Body of pancreas (tissue), 4 donors: Measurements from ENCODE around the gene ATG10.

ENCODE experiments used
- CTCF ChIP-seq, 7 experiments: fragments of 450-650 bp in 4 of 7; fragments of 200-600 bp in 3 of 7; sonication (generic) in 3 of 7; IDR thresholded peaks; one replicate each; pipeline ENCODE4 v1.5.1; 2016 to 2019; ENCODE audit warnings: antibody characterized with exemption in 7 of 7
- POLR2A ChIP-seq, 3 donors: fragments of 450-650 bp; IDR thresholded peaks; one replicate each; pipeline ENCODE4 v1.6.1; 2016; ENCODE audit warnings: antibody characterized with exemption in 3 of 3, mild to moderate bottlenecking in 2 of 3

GRCh38 chr5:82257729-82258128 is 285.9 kb downstream of the ATG10 start:
- no peak for TF ChIP-seq POLR2A (IDR thresholded peaks at IDR 0.05)
- no peak for TF ChIP-seq CTCF (IDR thresholded peaks at IDR 0.05)
